ENCODE results near the gene MFRP.
A peak's percentile ranks its signal among the peaks of the same experiment; 100 is the strongest.

The MFRP gene

DNA sequence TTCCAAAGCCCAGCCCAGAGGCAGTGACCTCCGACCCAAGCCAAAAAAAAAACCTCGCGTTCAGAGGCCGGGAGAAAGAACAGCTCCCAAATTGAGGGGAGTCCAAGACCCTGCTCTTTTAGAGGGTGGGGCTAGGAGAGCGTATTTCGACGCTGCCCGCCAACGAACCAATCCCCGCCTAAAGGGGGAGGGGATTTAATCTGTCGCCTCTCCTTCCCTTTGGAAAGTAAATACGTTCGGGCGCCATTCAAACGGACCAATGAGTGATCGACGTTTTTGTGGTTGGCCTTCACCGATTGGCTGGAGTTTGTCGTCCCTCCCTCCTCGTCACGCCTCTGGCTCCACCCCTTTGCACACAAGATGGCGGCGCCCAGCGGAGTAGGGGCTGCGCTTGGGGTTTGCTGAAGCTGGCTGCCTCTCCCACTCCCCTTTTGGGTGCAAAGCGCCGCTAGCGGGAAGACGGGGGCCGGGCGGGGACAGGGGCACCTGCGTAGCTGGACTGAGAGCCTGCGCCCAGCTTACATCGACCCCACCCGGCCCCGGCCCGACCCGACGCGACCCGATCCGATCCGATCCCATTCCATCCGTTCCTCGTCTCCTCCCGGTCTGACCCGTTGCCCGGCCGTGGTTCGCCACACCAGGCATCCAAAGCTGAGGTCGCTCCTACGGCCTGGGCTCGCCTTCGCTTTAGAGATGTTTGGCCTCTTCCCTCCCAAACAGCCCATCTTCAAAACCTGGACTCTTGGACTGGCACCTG, 12.2 kb downstream of the MFRP start, which contains the start of gene RNF26:
RNF26 (plus strand) TSS at position 354 of the 757 bp plus-strand sequence. CDS start 596 bp downstream, outside the sequence.
- Histone ChIP-seq H3K9ac (ENCODE audit: low read depth, low read length, poor library complexity, severe bottlenecking) (peak within 1 kb of the TSS; percentile 100), H3K4me1 (ENCODE audit: insufficient read depth, low read length, poor library complexity, severe bottlenecking) (peaks cover 51% of the 10 kb centered on the region), H3K9me3 (ENCODE audit: insufficient read depth, low read depth, low read length) (no peaks in the 10 kb centered on the region), H3K36me3 (ENCODE audit: insufficient read depth, low read length) (no peaks in the 10 kb centered on the region), H3K9me2 (replicated peaks; ENCODE audit: low read depth, low read length) (no peaks in the 10 kb centered on the region), H2AFZ (ENCODE audit: low read length) (peak within 1 kb of the TSS; percentile 82), H3K79me2 (ENCODE audit: insufficient read depth, low read length) (peaks cover 39% of the 10 kb centered on the region), H3K4me3 (ENCODE audit: low read length, poor library complexity, severe bottlenecking) (peak within 1 kb of the TSS; percentile 99), H3K4me2 (ENCODE audit: low read depth, low read length, poor library complexity, severe bottlenecking) (peak within 1 kb of the TSS; percentile 99), H4K20me1 (ENCODE audit: insufficient read depth, low read length, poor library complexity, severe bottlenecking) (peaks cover 9% of the 10 kb centered on the region), H3F3A (ENCODE audit: low read depth) (no peaks in the 10 kb centered on the region), H3K27me3 (ENCODE audit: insufficient read depth, low read length, poor library complexity, severe bottlenecking) (peaks cover 5% of the 10 kb centered on the region)
- TF ChIP-seq EZH2phosphoT487 (IDR thresholded peaks at IDR 0.05; ENCODE audit: borderline replicate concordance): no peak
- TF ChIP-seq, protein P1, sequence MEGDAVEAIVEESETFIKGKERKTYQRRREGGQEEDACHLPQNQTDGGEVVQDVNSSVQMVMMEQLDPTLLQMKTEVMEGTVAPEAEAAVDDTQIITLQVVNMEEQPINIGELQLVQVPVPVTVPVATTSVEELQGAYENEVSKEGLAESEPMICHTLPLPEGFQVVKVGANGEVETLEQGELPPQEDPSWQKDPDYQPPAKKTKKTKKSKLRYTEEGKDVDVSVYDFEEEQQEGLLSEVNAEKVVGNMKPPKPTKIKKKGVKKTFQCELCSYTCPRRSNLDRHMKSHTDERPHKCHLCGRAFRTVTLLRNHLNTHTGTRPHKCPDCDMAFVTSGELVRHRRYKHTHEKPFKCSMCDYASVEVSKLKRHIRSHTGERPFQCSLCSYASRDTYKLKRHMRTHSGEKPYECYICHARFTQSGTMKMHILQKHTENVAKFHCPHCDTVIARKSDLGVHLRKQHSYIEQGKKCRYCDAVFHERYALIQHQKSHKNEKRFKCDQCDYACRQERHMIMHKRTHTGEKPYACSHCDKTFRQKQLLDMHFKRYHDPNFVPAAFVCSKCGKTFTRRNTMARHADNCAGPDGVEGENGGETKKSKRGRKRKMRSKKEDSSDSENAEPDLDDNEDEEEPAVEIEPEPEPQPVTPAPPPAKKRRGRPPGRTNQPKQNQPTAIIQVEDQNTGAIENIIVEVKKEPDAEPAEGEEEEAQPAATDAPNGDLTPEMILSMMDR (conservative IDR thresholded peaks at IDR 0.05; ENCODE audit: low read length): no peak

DNA sequence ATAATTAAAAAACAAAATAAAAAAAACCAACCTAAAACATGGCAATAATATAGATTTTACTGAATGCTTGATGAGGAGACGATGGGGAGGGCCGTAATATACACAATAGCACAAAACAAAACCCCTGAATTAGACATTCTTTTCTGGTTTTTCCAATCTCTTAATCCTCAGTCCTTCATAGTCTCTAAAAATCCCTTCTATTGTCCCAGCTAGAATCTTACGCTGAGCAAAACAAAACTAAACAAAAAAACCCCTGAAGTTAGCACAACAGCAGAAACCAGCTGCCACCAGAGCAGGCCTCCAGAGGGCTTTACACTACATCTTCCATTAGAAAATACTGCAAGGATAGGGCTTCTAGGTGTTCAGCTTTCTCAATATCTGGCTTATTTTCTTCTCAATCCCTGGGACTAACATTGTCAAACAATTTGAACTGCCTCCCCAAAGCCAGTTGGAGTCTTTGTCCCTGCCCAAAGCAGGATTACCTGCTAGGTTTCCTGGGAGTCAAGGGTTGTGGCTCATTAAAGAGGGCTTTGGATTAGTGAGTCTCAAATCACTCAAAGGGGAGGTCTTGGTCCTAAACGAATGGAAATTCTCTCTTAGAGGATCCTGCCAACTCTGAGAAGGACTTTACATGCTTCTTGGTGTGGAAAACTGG, 14.3 kb downstream of the MFRP start:
- Histone ChIP-seq H3F3A (ENCODE audit: low read depth) (no peaks in the 10 kb centered on the region), H3K9me3 (ENCODE audit: insufficient read depth, low read depth, low read length) (no peaks in the 10 kb centered on the region), H2AFZ (ENCODE audit: low read length) (peak overlapping the region; percentile 76), H3K4me2 (ENCODE audit: low read depth, low read length, poor library complexity, severe bottlenecking) (peak overlapping the region; percentile 59), H4K20me1 (ENCODE audit: insufficient read depth, low read length, poor library complexity, severe bottlenecking) (peaks cover 4% of the 10 kb centered on the region), H3K4me1 (ENCODE audit: insufficient read depth, low read length, poor library complexity, severe bottlenecking) (peaks cover 39% of the 10 kb centered on the region), H3K36me3 (ENCODE audit: insufficient read depth, low read length) (no peaks in the 10 kb centered on the region), H3K9me2 (replicated peaks; ENCODE audit: low read depth, low read length) (no peaks in the 10 kb centered on the region), H3K4me3 (ENCODE audit: low read length, poor library complexity, severe bottlenecking) (no peak overlapping the region), H3K27me3 (ENCODE audit: insufficient read depth, low read length, poor library complexity, severe bottlenecking) (peaks cover 5% of the 10 kb centered on the region), H3K9ac (ENCODE audit: low read depth, low read length, poor library complexity, severe bottlenecking) (peak overlapping the region; percentile 100), H3K79me2 (ENCODE audit: insufficient read depth, low read length) (peaks cover 29% of the 10 kb centered on the region)
- TF ChIP-seq EZH2phosphoT487 (IDR thresholded peaks at IDR 0.05; ENCODE audit: borderline replicate concordance): no peak
- TF ChIP-seq, protein P1 (conservative IDR thresholded peaks at IDR 0.05; ENCODE audit: low read length): no peak

DNA sequence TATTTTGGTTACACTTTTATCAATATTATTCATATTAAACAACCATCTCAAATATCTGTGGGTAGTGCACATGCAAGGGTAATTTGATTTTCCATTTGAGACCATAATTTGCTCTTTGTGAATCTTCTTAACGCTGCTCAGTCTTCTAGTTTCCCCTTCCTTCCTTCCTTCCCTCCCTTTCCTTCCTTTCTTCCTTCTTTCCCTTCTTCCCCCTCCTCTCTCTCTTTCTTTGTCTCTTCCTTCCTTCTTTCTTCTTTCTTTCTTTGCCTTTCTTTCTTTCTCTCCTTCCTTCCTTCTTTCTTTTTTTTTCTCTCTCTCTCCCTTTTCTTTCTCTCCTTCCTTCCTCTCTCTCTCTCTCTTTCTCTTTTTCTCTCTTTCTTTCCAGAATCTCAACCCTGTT, 16.3 kb downstream of the MFRP start:
- H3K36me3 ChIP-seq (ENCODE audit: insufficient read depth, low read length): no peaks in the 10 kb centered on the region
- peaks cover 9% of the 10 kb centered on the region for H3K79me2 ChIP-seq (ENCODE audit: insufficient read depth, low read length)
- H3K9me2 ChIP-seq (replicated peaks; ENCODE audit: low read depth, low read length): no peaks in the 10 kb centered on the region
- peaks cover 5% of the 10 kb centered on the region for H3K27me3 ChIP-seq (ENCODE audit: insufficient read depth, low read length, poor library complexity, severe bottlenecking)
- no peak overlapping the region for H3K4me3 ChIP-seq (ENCODE audit: low read length, poor library complexity, severe bottlenecking)
- no peaks in the 10 kb centered on the region for H4K20me1 ChIP-seq (ENCODE audit: insufficient read depth, low read length, poor library complexity, severe bottlenecking)
- H2AFZ ChIP-seq (ENCODE audit: low read length): no peak overlapping the region
- no peaks in the 10 kb centered on the region for H3F3A ChIP-seq (ENCODE audit: low read depth)
- TF ChIP-seq EZH2phosphoT487 (IDR thresholded peaks at IDR 0.05; ENCODE audit: borderline replicate concordance): no peak
- TF ChIP-seq, protein P1 (conservative IDR thresholded peaks at IDR 0.05; ENCODE audit: low read length): no peak
- no peak overlapping the region for H3K9ac ChIP-seq (ENCODE audit: low read depth, low read length, poor library complexity, severe bottlenecking)
- no peak overlapping the region for H3K4me2 ChIP-seq (ENCODE audit: low read depth, low read length, poor library complexity, severe bottlenecking)
- peaks cover 19% of the 10 kb centered on the region for H3K4me1 ChIP-seq (ENCODE audit: insufficient read depth, low read length, poor library complexity, severe bottlenecking)
- no peaks in the 10 kb centered on the region for H3K9me3 ChIP-seq (ENCODE audit: insufficient read depth, low read depth, low read length)
